Measurements from ENCODE around the gene C3orf22.

C3orf22 gene

GRCh38 chr3:126502656-126503055, 56.1 kb downstream of the C3orf22 start:
- no peak for DNase-seq
- H3K36me3 ChIP-seq (replicated peaks; ENCODE audit: insufficient read depth, low read length): no peaks in the 10 kb centered on the region
- H3K4me1 ChIP-seq (ENCODE audit: low read length): no peaks in the 10 kb centered on the region
- H3K4me2 ChIP-seq (ENCODE audit: low read depth, low read length): no peak overlapping the region
- H3K4me3 ChIP-seq (ENCODE audit: low read length): no peak overlapping the region
- no peak for TF ChIP-seq CTCF (IDR thresholded peaks at IDR 0.05; ENCODE audit: low read length)
- no peak for TF ChIP-seq EZH2phosphoT487 (IDR thresholded peaks at IDR 0.05; ENCODE audit: low read length)
- TF ChIP-seq EZH2 (optimal IDR thresholded peaks at IDR 0.05; ENCODE audit: low read depth, low read length): no peak
- H3F3A ChIP-seq (ENCODE audit: insufficient read depth, low read length): no peaks in the 10 kb centered on the region
- H3K79me2 ChIP-seq (ENCODE audit: low read length): no peaks in the 10 kb centered on the region
- no peak overlapping the region for H2AFZ ChIP-seq (ENCODE audit: low read length)
- no peak overlapping the region for H3K27ac ChIP-seq (ENCODE audit: low read length)
- H3K9me2 ChIP-seq (replicated peaks; ENCODE audit: insufficient read depth, low read length): no peaks in the 10 kb centered on the region
- no peaks in the 10 kb centered on the region; the same call in 1 of the 2 replicates for H3K27me3 ChIP-seq (replicated peaks; ENCODE audit: insufficient read depth, low read length)
- no peaks in the 10 kb centered on the region for H3K9me3 ChIP-seq (replicated peaks; ENCODE audit: insufficient read depth, low read length)
- H4K20me1 ChIP-seq (ENCODE audit: insufficient read depth, low read length): no peaks in the 10 kb centered on the region
- no peak overlapping the region for H3K9ac ChIP-seq (ENCODE audit: low read length)

GRCh38 chr3:126501736-126502135, 57.0 kb downstream of the C3orf22 start:
- no peaks in the 10 kb centered on the region for H3K9me2 ChIP-seq (replicated peaks; ENCODE audit: insufficient read depth, low read length)
- no peak for DNase-seq
- H3K36me3 ChIP-seq (replicated peaks; ENCODE audit: insufficient read depth, low read length): no peaks in the 10 kb centered on the region
- no peak overlapping the region for H3K4me3 ChIP-seq (ENCODE audit: low read length)
- no peaks in the 10 kb centered on the region for H3K79me2 ChIP-seq (ENCODE audit: low read length)
- H3K9ac ChIP-seq (ENCODE audit: low read length): no peak overlapping the region
- no peaks in the 10 kb centered on the region for H3K27me3 ChIP-seq (replicated peaks; ENCODE audit: insufficient read depth, low read length)
- H3K27ac ChIP-seq (ENCODE audit: low read length): no peak overlapping the region
- H3K9me3 ChIP-seq (replicated peaks; ENCODE audit: insufficient read depth, low read length): no peaks in the 10 kb centered on the region
- TF ChIP-seq EZH2phosphoT487 (IDR thresholded peaks at IDR 0.05; ENCODE audit: low read length) (no peak), EZH2 (optimal IDR thresholded peaks at IDR 0.05; ENCODE audit: low read depth, low read length) (no peak), CTCF (IDR thresholded peaks at IDR 0.05; ENCODE audit: low read length) (no peak)
- no peaks in the 10 kb centered on the region for H4K20me1 ChIP-seq (ENCODE audit: insufficient read depth, low read length)
- H3K4me1 ChIP-seq (ENCODE audit: low read length): no peaks in the 10 kb centered on the region
- H3K4me2 ChIP-seq (ENCODE audit: low read depth, low read length): no peak overlapping the region
- no peak overlapping the region for H2AFZ ChIP-seq (ENCODE audit: low read length)
- no peaks in the 10 kb centered on the region for H3F3A ChIP-seq (ENCODE audit: insufficient read depth, low read length)

GRCh38 chr3:126501054-126501453, 57.7 kb downstream of the C3orf22 start:
- Histone ChIP-seq H2AFZ (ENCODE audit: low read length) (no peak overlapping the region), H3K9ac (ENCODE audit: low read length) (no peak overlapping the region), H3K9me2 (replicated peaks; ENCODE audit: insufficient read depth, low read length) (no peaks in the 10 kb centered on the region), H3K27ac (ENCODE audit: low read length) (no peak overlapping the region), H3K36me3 (replicated peaks; ENCODE audit: insufficient read depth, low read length) (no peaks in the 10 kb centered on the region), H3K27me3 (replicated peaks; ENCODE audit: insufficient read depth, low read length) (no peaks in the 10 kb centered on the region), H3K4me3 (ENCODE audit: low read length) (no peak overlapping the region), H4K20me1 (ENCODE audit: insufficient read depth, low read length) (no peaks in the 10 kb centered on the region), H3K4me2 (ENCODE audit: low read depth, low read length) (no peak overlapping the region), H3K4me1 (ENCODE audit: low read length) (no peaks in the 10 kb centered on the region), H3F3A (ENCODE audit: insufficient read depth, low read length) (no peaks in the 10 kb centered on the region), H3K79me2 (ENCODE audit: low read length) (no peaks in the 10 kb centered on the region), H3K9me3 (replicated peaks; ENCODE audit: insufficient read depth, low read length) (no peaks in the 10 kb centered on the region)
- no peak for TF ChIP-seq EZH2 (optimal IDR thresholded peaks at IDR 0.05; ENCODE audit: low read depth, low read length)
- no peak for TF ChIP-seq CTCF (IDR thresholded peaks at IDR 0.05; ENCODE audit: low read length)
- TF ChIP-seq EZH2phosphoT487 (IDR thresholded peaks at IDR 0.05; ENCODE audit: low read length): no peak
- no peak for DNase-seq
